GM18517 (cell line): ENCODE measurements around the gene DOCK2.

Experiments used
- ATAC-seq: cut with Tn5 transposase; IDR thresholded peaks from one replicate; pipeline ENCODE4 v1.9.1; 2021; ENCODE audit warnings: mild to moderate bottlenecking, moderate library complexity; ENCODE audit not compliant: unreplicated experiment

DOCK2 gene

GRCh38 chr5:170010595-170010994, 373.5 kb downstream of the DOCK2 start:
- ATAC-seq: no peak

DNA sequence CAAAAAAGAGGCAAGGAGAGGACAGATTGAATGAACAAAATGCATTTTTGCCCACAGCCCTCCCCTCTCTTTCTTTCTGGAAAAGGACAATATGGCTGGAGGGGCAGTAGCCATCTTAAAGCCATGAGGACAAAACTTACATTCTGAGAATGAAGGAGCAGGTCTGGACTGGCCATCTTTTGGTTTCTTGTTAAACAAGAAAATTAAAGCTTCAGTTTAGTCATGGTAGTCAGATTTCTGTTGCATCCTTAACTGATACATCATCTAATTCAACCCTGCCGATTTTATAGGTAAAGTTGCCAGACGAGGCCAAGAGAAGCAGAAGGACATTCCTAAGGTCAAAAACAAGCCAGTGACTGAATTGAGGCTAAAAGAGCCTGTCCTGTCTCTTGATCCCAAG, 374.7 kb downstream of the DOCK2 start:
- no peak for ATAC-seq

- no peak for ATAC-seq
Observed at GRCh38 chr5:170012622-170013021, 375.5 kb downstream of the DOCK2 start.

DNA sequence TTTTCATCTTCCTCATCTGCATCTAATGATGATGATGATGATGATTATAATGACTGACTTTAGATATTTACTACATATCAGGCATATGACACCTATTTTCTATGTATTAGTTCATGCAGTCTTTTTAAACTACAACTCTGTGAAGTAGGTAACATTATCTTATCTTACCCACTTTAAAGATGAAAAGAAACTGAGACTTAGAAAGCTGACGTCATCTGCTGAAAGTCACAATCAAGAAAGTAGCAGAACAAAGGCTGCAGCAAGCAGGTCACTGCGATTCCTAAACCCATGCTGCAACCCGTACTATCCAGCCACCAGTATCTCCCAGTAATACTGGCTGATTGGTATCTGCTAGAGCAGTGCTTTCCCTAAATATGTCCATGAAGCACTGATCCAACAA, 383.3 kb downstream of the DOCK2 start:
- ATAC-seq: no peak

- no peak for ATAC-seq
Observed at GRCh38 chr5:170021506-170021905, 384.4 kb downstream of the DOCK2 start.

- ATAC-seq: no peak
Observed at GRCh38 chr5:170025853-170026252, 388.8 kb downstream of the DOCK2 start.

DNA sequence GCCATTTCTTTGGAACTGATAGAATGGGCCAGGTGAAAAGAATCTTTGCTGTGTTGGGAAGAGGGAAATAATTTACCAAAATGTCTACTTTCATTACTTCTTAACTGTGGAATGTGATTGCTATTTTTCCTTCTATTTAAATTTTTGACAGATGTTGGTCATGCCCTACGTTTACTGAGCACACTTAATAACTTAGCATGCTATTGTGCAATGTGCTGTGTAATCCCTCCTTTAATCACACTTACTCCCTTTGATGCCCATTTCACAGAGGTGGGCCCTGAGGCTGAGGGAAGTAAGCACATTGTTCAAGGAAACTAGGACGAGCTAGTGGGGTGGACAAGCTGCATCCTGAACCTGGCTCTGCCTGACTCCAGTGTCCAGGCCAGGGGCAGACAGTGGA, 391.0 kb downstream of the DOCK2 start:
- no peak for ATAC-seq

DNA sequence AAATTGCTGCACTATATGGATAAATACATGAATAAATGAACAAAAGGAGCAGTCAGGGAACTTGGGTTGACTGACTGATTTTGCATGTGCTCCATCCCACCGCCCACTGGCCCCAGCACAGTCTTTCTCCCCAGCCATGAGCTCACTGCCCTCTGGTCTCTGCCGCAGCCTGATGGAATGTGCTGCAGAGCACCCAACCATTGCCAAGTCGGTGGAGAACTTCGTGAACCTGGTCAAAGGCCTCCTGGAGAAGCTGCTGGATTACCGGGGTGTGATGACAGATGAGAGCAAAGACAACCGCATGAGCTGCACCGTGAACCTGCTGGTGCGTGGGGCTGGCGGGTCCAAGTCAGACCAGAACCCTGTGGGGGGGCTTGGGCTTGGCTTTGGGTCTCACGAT, 397.2 kb downstream of the DOCK2 start:
- no peak for ATAC-seq

DNA sequence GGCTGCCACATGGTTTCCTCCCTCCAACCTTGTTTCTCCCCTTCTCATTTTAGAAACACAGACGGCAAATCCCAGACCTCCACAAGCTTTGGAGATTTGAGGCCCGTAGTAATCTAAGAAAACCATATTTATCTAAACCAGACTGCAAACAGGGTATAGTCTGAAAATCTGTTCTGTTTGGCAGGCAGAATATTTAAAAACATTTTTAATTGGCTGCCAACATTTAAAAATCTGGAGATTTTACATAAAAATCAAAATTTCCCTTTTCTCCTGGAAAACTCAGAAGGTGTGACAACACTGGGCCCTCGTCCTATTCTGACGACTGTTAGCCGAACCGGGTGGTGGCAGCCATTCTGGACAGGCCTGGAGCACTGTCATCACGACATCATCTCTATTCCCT, 401.2 kb downstream of the DOCK2 start:
- no peak for ATAC-seq

DNA sequence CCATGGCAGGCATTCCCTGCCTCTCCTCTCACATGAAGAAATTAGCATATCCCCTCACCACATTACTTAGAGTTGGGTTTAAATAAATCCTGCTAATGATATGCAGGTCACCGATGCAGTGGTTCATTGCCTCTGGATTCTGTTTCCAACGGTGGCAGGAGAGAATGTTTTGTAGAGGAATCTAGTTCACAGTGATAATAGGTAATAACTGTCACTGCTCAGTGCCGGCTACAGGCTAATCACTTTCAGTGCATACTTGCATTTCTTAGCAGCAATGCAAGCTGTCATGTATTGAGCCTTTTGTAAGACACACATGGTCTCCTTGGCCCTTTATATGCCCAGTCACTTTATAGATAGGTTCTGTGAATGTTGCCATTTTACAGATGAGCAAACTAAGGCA, 402.8 kb downstream of the DOCK2 start:
- no peak for ATAC-seq

GRCh38 chr5:170046241-170046640, 409.2 kb downstream of the DOCK2 start:
- ATAC-seq: no peak

GRCh38 chr5:170049713-170050112, 412.6 kb downstream of the DOCK2 start:
- ATAC-seq: no peak

DNA sequence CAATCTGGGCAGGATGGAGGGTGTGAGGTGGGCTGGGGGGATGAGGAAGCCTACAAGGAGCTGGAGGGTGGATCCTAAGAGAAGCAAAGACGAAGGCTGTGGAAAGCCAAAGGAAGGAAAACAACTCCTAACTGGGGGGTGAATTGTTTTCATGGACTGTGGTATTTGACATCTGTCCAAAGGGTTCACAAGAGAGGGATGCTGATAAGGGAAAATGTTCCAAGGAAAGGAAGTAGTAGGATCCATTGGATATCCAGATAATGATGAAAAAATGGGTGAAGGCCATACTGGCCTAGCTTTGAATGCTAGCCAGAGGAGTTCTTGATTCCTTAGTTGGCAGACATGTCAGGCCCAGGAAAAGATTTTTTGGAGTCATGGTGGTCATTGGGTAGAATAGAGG, 416.8 kb downstream of the DOCK2 start:
- ATAC-seq: no peak

GRCh38 chr5:170055606-170056005, 418.5 kb downstream of the DOCK2 start:
- ATAC-seq: no peak

- no peak for ATAC-seq
Observed at GRCh38 chr5:170056561-170057267, 419.6 kb downstream of the DOCK2 start.

DNA sequence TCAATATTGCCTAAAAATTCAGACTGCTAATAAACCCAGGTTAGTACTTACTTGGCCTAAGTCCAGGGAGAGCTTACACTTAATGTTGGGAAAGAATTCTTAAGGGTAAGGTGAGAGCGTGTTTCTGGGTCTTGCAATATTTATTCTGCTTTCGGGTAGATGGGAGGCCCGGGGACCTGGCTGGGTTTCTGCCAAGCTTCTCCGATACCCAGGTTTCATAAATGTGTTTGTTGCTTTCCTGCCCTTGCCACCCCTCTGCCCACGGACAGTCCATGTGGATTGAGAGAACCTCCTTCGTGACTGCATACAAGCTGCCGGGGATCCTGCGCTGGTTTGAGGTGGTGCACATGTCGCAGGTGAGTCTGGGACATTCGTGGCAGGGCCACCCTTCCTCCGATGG, 420.2 kb downstream of the DOCK2 start:
- no peak for ATAC-seq

GRCh38 chr5:170059221-170059620, 422.1 kb downstream of the DOCK2 start:
- no peak for ATAC-seq

GRCh38 chr5:170067152-170067551, 430.1 kb downstream of the DOCK2 start:
- ATAC-seq: no peak

- ATAC-seq: no peak
Observed at GRCh38 chr5:170067574-170068170, 430.6 kb downstream of the DOCK2 start.

DNA sequence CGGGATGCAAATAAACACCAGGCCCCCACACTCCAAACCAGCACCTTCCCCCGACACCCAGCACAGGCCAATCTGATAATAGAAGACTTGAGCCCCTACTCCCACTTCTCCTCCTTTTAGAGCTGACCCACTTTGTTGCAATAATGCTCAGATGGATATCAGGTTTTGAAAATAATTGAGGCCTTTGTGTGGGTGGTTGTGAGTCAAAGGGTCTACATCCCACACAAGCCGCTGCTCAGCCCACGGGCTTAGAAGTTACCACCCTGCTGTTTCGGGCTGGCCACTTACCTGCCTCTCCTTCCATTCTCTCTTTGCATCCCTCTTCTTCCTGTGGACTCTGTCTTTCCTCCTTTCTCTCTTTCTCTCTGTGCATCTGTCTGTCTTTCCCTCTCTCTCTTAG, 432.4 kb downstream of the DOCK2 start:
- no peak for ATAC-seq

DNA sequence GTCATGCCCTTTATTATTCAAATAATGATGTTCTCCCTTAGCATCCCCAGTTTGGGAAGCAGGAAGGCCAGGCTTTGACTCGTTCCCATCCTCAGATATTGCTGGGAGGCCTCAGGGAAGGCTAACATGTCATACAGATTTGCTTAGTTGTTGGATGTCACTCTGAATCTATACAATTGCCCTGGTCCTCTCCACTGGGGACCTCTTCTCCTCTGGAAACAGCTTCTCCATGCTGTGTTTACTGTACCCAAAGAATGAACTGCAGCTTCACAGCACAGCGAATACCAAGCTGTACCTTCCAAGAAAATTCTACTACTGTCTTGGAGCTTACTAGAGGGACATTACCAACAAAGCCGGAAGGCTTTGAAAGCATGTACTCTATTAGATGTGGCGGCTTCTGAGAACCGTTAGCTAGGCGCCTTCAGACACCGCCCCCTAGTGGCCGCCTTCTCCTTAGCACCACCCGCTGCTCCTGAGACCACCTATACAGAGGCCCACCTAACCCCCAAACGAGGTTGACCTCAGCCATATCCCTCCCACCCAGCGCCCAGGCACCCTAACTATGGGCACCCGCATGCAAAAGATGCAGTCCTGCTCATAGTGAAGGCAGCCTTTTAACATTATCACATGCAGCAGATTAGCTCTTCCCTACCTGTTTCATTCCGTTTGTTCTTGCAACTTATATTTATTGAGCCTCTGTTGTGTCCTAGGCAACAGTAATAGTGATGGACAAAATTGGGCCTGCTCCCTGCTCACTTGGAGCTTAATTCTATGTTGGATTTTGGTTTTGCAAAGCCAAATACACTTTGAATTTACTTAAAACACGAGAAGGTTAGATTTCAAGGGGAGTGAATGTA, 433.7 kb downstream of the DOCK2 start:
- no peak for ATAC-seq

DNA sequence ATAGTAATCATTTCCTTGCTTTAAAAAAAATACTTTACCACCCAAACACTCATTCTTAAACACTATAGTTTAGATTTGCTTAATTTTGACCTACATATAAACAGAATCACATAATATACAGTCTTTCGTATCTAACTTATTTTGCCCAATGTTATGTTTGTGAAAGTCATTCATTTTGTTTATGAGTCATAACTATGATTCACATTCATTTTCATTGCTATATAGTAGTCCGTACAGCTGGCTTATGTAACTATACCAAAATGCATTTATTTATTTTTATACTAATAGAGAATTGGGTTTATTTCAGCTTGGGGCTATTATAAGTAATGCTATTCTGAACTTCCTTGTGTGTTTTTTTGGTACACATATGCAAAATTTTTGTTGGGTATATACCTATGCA, 434.7 kb downstream of the DOCK2 start:
- no peak for ATAC-seq
